NCI-H1417 treated with DMSO at 0.1 percent for 48 hours (cell line): ENCODE data around the gene KSR1.
"Not testable (repeated sequence)": the region's sequence is repeated elsewhere in the genome, so short reads cannot be mapped to it uniquely, and the experiment has no call there.

Experiments
- DNase-seq: peaks from one replicate; lab custom pipeline; 2025; lab: John Stamatoyannopoulos, UW

The KSR1 gene

GRCh38 chr17:27454089-27454488 is 2.2 kb upstream of the KSR1 start:
- no peak for DNase-seq

- DNase-seq: no peak
Observed at GRCh38 chr17:27455236-27455913, 873 bp upstream of the KSR1 start.

DNA sequence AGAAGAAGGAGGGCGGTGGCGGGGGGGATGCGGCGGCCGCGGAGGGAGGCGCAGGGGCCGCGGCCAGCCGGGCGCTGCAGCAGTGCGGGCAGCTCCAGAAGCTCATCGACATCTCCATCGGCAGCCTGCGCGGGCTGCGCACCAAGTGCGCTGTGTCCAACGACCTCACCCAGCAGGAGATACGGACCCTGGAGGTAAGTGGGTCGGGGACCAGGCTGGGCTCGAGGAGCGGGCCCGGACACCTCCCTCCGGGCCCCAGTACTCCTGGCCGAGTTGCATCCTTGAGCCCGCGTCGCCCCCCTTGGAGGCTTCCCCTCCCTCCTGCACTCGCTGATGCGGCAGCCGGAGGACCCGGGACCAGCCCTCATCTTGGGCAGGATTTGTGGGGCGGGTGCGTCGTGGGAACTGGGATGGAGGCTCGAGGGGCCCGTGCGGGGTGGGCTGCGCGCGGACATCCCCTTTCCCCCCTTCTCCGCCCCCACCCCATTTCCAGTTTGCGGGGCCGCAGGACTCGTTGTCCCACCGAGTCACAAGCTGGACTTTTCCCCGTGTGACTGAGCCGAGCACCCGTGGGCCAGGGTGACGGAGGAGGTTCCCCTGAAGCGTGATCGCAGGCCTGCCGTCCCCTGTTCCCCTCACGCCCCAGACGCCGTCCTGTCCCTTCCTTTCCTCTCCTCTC is 572 bp downstream of the KSR1 start:
- no peak for DNase-seq

DNA sequence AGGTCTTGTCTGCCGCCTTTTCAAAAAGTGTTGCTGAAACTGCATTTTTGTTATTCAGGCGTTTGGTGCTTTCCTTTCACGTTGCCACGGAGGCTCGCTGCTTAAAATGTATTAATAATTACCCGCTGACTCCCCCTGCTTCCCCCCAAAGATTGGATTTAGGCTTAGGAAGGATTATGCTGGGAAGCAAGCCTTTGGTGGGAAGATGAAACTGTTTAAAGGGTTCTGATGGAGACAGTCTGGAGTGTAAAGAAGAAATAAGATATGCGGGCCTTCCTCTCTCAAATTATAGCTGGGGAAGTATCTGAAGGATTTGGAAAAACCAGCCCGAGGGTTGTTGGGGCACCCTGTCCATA is 1.1 kb downstream of the KSR1 start:
- DNase-seq: no peak

DNA sequence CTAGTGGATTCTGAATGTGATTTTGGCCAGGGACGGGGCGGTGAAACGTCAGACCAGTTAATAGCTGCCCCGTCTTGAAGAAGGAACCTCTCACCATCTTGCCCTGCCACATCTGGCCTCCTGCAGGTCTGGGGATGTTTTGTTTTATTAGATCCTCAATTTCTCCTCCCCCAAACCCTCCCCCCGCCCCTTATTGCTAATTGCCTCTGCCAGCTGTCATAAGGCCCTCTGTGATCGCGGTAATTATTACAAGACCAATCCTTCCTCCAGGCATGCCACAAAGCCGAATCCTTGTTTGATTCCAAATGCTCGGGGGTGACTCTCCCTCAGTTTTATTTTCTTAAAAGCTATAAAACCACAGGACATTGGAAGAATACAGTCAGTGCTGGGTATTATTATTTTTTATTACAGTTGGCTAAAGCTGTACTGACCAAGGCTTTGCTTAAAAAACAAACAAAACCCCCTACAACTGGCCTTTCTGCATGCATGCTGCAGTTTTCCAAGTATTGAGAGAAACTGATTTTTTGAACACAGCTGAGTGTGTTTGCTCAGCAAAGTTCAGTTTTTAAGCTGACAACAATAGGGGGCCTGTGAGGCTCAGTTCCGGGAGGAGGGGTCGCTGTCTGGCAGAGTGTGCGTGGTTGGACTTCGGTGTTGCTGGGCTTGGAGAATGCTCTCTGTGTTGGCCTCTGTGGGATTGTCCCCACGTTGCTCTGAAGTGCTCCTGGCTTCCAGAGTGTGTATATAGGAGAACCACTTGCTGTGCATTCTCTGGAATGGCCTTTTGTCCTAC is 1.7 kb downstream of the KSR1 start:
- DNase-seq: no peak

GRCh38 chr17:27458524-27458908 is 2.3 kb downstream of the KSR1 start:
- DNase-seq: no peak

GRCh38 chr17:27459433-27459832 is 3.2 kb downstream of the KSR1 start:
- DNase-seq: no peak

- DNase-seq: no peak
Observed at GRCh38 chr17:27460196-27460725, 4.0 kb downstream of the KSR1 start.

DNA sequence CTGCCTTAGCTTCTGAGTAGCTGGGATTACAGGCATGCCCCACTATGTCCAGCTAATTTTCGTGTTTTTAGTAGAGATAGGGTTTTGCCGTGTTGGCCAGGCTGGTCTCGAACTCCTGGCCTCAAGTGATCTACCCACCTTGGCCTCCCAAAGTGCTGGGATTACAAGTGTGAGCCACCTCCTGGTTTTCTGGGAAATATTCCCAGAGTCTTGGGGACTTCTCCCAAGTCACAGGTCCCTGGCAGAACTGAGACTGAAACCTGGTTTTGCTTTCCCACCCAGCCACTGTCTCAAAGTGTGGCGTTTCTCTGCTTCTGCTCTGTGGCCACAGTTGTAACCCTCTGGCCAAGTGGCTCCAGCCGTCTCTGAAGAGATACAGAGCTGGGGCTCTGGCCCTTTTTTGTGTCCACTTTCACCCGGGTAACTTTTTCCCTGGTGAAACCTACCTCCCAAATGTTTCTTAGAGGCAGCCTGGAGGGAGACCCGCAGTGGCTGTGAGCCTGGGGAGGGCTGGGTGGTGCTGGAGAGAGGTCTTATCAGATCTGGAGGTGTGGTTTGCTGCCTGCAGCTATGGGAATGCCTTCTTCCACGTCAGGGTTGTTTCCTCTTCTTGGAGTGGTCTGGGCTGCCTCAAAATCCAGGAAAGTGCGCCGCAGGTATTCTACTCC is 5.1 kb downstream of the KSR1 start:
- no peak for DNase-seq

DNA sequence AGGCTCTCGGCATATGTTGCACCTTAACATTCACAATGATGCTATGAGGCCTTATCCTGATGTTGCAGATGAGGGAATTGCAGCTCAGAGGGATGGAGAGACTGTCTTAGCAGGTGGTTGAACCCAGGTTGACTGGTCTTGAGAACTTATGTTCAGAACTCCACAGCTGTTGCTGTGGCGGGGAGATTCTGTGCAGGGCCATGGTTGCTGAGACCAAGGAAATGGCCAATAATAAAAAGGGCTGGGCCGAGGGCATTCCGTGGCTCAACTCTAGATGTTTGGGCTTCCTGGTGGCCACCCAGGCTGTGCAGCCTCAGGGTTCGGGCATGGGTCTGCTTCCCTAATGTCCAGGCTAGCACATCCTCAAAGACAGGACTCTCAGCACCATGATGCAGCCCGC is 5.9 kb downstream of the KSR1 start:
- DNase-seq: no peak

GRCh38 chr17:27462714-27463113 is 6.5 kb downstream of the KSR1 start:
- DNase-seq: no peak

GRCh38 chr17:27463235-27463677 is 7.0 kb downstream of the KSR1 start:
- no peak for DNase-seq

DNA sequence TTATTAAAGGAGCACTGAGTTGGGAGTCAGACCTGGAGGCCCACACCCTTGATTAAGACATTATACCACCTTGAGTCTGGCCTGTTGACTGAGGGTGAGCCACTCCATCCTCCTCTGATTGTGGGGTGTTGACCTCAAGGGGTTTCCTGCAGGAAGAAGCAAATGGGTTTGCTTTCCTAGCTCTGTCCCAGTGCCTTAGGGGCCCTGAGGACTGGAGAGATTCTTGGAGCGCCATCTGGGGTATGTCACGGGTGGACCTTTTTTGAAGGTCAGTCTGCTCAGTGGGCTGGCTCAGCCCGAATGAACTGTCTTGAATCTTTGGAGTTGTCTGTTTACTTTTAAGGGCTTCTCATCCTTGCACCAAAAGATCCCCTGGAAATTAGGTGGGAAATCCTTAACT is 7.8 kb downstream of the KSR1 start:
- DNase-seq: not testable (repeated sequence)

DNA sequence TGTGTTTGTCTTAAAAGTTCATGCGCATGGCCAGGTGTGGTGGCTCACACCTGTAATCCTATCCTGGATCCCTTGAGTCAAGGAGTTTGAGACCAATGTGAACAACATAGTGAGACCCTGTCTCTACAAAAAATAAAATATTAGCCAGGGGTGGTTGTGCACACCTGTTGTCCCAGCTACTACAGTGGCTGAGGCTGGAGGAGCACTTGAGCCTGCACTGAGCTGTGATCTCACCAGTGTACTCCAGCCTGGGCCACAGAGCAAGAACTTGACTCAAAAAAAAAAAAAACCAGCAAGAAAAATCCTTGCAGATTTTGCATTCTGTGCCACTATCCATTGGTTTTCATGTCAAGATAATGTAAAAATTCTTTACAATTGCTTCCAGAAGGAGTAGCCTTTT is 8.2 kb downstream of the KSR1 start:
- no peak for DNase-seq

DNA sequence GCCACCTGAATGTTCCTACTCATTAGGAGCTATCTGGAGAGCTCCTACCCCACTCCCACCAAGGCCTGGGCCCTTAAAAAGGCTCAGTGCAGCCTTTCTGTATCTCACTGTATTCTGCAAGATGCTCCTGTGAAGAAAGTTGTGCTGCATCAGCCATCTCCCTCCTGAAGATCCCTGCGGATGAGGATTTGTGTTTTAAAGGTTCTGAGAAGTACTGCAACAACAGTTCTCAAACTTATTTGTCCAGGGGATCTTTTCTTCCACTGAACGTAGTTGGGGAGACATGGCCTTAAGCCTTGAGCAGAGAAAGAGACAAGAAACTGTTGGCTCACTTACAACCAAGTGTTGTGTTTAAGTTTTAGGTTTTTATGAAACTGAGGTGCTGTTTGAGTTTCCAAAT is 9.6 kb downstream of the KSR1 start:
- DNase-seq: not testable (repeated sequence)

DNA sequence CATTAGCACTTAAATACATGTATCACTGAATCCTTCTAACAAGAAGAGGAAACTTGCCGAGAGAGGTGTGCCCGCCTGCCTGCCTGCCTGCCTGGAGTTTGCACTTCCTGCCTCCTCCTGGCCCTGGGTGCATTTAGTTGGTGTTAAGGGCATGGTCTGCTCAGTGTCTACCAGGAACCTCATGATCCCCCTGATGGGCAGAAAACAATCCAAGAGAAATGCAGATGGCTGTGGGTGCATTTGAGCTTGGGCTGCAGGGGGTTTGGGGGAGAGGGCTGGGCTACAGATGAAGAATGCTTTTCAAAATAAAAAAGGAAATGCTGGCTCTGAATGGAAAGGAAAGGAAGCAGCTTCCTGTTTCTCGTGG is 10.1 kb downstream of the KSR1 start:
- no peak for DNase-seq

GRCh38 chr17:27466743-27467375 is 10.6 kb downstream of the KSR1 start:
- DNase-seq: no peak

- no peak for DNase-seq
Observed at GRCh38 chr17:27469256-27469655, 13.0 kb downstream of the KSR1 start.

DNA sequence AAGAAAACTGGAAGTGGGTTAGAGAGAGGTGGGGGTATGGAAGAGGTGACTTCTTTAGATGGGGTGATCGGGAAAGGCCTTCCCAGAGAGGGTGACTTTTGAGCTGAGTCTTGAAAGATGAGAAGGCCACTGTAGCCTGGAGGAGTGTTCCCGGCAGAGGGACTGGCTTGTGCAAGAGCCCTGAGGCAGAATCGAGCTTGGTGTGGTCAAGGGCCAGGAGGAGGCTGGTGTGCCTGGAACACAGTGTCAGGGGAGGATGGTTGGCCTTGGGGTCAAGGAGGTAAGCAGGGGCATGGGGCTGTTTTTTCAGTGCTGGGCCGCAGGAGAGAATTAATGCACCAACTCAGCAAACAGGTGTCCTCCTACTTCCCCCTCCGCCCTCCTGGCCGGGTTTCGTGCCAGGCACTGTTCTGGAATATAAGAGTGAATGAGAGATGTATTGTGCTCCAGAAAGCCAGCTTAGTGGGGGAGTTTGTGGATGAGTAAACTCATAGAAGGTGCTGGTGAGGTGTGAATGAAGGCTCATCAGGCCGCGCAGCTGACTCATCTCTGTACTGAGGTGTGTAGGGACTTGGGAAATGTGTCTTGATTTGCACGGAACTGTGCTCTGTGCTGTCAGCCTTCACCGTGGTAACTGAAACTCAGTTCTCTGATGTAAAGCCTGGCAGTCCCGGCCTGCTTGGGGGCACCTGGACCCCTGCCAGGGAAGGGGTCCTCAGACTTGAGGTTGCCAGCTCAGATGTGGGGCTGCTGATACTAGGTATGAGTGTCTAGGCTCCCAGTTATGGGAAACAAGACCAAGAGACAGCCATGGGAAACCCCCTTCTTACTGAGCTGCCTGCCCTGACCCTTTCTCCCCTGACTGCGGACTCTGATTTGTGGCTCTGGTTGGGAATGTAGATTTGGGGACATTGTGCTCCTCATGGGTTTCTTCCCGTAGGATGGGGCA is 15.3 kb downstream of the KSR1 start:
- no peak for DNase-seq

DNA sequence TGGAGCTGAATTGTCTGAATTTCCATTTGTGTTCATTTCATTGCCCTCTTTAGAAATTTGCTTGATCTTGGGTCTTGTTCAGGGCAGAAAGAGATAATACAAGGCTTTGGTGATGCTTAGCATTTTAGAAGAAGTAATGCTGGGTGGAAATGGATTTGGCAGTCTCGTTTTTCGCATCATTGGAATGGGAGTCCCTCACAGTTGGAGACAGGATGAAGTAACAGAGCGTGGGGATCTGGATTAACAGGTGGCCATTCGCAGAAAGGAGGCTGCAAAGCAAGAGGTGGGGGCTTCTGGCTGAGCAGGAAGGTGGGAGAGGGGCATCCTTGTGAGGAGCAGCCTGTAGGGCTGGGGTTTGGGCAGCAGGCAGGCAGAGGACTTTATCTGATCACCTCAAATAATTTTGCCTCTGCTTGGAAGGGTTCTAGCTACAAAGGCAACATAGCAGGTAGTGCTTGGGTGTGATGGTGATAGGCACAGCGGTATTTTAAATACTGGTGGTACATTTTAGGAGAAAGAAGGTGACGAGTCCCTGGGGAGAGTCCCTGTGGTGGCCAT is 17.0 kb downstream of the KSR1 start:
- DNase-seq: no peak
